ENCODE results near the gene METTL14.

The METTL14 gene

DNA sequence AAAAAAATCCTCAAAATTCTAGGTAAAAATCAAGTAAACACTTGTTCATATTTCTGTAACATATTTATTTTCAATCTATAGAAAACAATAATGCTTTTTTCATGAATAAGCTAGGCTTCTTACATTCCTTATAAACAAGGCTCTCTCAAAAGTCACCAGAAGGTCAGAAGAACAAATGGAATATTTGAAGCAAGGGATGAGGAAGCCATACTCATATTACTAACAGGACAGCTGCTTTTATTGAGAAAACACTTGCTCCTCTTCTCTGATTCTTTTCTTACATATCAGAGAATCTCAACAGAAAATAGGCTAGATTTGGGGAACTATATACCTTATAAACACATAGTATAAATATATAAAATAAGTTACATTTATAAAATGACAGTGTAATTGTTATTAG is 67.9 kb downstream of the METTL14 start:
- Histone ChIP-seq H3K27me3 (ENCODE audit: control insufficient read depth, insufficient read depth, low read length) (no peaks in the 10 kb centered on the region), H3K4me3 (ENCODE audit: low read depth, low read length) (no peak overlapping the region), H3K4me1 (ENCODE audit: control insufficient read depth, insufficient read depth, low read length) (no peaks in the 10 kb centered on the region), H3K36me3 (ENCODE audit: control insufficient read depth, insufficient read depth, low read length) (peaks cover 14% of the 10 kb centered on the region), H3K9ac (ENCODE audit: low read depth, low read length) (no peak overlapping the region), H3K9me3 (ENCODE audit: control insufficient read depth, insufficient read depth, low read length) (no peaks in the 10 kb centered on the region)

DNA sequence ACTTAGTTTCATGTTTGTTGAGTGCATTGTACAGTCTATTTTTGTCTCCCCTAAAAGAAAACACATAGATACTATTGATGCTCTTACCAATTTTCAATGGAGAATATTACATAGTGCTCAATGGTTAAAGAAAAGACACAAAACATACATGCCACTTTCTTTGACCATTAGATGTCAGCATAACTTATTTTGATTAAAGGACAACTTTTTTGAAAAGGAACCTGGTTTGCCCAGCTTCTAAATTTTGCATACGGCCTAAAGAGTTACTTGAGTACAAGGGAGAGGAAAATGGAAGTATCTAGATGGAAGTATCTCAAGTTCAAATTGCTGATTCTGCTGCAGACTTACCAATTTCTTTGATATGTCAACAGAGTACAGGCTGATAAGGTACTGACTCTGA is 68.5 kb downstream of the METTL14 start:
- Histone ChIP-seq H3K9me3 (ENCODE audit: control insufficient read depth, insufficient read depth, low read length) (no peaks in the 10 kb centered on the region), H3K36me3 (ENCODE audit: control insufficient read depth, insufficient read depth, low read length) (peaks cover 14% of the 10 kb centered on the region), H3K4me1 (ENCODE audit: control insufficient read depth, insufficient read depth, low read length) (no peaks in the 10 kb centered on the region), H3K9ac (ENCODE audit: low read depth, low read length) (no peak overlapping the region), H3K27me3 (ENCODE audit: control insufficient read depth, insufficient read depth, low read length) (no peaks in the 10 kb centered on the region), H3K4me3 (ENCODE audit: low read depth, low read length) (no peak overlapping the region)

DNA sequence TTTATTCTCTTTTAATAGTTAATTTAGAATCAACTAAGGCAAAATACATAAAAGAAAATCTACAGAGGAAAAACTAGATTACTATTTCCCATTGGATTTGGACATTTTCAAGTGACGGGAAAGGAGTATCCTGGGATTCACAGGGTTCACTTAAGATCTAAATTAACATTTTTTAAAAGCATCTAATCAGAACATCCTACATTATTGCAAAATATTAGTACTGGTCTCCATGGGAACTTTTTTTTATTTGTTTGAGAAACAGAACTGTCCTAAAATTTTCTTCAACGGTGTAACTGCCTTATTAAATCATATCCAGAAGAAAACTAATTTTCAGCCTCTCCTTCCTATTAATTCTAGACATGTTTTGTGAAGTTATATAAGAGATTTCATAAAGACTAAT is 69.7 kb downstream of the METTL14 start:
- H3K27me3 ChIP-seq (ENCODE audit: control insufficient read depth, insufficient read depth, low read length) = no peaks in the 10 kb centered on the region
- H3K4me1 ChIP-seq (ENCODE audit: control insufficient read depth, insufficient read depth, low read length) = no peaks in the 10 kb centered on the region
- H3K4me3 ChIP-seq (ENCODE audit: low read depth, low read length) = no peak overlapping the region
- H3K9ac ChIP-seq (ENCODE audit: low read depth, low read length) = no peak overlapping the region
- peaks cover 14% of the 10 kb centered on the region for H3K36me3 ChIP-seq (ENCODE audit: control insufficient read depth, insufficient read depth, low read length)
- no peaks in the 10 kb centered on the region for H3K9me3 ChIP-seq (ENCODE audit: control insufficient read depth, insufficient read depth, low read length)

DNA sequence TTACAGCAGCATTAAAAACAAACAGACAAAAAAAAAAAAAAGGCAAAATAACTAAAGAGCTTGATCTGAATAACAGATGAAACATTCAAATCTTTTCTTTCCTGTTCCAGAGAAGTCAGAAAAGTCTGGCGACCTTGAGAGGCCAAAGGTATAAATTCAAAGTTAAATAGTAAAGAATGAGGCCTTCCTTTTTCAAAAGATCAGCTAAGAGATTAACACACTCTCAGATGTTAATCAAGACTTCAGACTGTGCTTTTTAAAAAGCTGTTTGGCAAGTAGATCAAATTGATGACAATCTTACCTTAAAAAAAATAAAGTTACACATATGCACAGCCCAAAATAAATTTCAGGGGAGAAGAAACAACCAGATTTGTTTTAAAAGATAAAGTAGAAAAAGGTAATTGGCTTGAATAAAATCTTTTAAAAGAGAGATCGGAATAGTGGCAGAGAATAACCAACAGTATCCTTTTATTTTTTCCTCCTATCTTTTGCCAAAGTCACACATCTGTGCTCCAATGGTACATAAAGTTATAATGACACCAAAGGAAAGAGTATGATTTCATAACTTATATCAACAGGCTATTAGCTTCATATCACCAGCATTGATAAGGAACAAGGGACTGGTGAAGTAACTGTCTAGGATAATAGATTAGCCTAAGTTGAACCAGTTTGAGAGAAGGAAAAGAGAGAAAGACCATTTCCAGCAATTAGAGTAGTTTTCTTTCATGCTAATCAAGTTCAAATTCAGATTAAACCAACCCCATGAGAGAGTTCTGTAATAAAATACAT is 70.4 kb downstream of the METTL14 start:
- no peaks in the 10 kb centered on the region for H3K4me1 ChIP-seq (ENCODE audit: control insufficient read depth, insufficient read depth, low read length)
- peaks cover 7% of the 10 kb centered on the region for H3K36me3 ChIP-seq (ENCODE audit: control insufficient read depth, insufficient read depth, low read length)
- no peak overlapping the region for H3K9ac ChIP-seq (ENCODE audit: low read depth, low read length)
- no peaks in the 10 kb centered on the region for H3K27me3 ChIP-seq (ENCODE audit: control insufficient read depth, insufficient read depth, low read length)
- no peaks in the 10 kb centered on the region for H3K9me3 ChIP-seq (ENCODE audit: control insufficient read depth, insufficient read depth, low read length)
- no peak overlapping the region for H3K4me3 ChIP-seq (ENCODE audit: low read depth, low read length)

DNA sequence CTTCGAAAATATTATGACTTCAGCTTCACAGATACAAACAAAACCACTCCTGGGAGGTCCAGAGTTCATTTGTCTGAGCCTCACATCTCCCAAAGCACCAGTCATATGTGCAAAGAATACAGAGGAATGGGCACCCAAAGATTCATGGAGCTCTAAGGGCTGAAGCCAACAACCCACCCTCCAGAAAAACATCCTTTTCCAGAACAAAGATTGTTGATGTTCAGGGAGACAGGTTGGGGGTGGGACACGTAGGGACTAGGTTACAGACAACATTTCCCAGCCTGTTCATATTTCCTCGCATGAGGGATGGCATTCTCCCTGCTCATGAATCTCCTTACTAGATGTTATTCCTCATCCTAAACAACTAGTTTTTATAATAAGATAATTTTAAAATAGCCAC is 71.2 kb downstream of the METTL14 start:
- H3K9ac ChIP-seq (ENCODE audit: low read depth, low read length) = no peak overlapping the region
- H3K36me3 ChIP-seq (ENCODE audit: control insufficient read depth, insufficient read depth, low read length) = peaks cover 5% of the 10 kb centered on the region
- no peak overlapping the region for H3K4me3 ChIP-seq (ENCODE audit: low read depth, low read length)
- no peaks in the 10 kb centered on the region for H3K9me3 ChIP-seq (ENCODE audit: control insufficient read depth, insufficient read depth, low read length)
- H3K27me3 ChIP-seq (ENCODE audit: control insufficient read depth, insufficient read depth, low read length) = no peaks in the 10 kb centered on the region
- no peaks in the 10 kb centered on the region for H3K4me1 ChIP-seq (ENCODE audit: control insufficient read depth, insufficient read depth, low read length)

DNA sequence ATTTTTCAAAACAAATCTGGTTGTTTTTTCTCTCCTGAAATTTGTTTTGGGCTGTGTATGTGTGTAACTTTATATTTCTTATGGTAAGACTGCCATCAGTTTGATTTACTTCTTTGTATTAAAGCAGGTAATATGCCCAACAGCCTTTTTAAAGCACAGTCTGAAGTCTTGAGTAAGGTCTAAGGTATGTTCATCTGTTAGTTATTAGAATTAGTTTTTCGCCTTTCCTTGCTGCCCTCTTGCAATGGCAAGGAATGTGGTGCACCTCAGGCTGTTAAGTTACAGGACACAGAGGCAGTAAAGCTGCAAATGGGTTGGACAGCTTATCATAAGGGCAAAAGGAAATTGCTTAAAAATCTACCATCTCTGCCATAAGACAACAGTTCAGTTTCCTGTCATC is 71.8 kb downstream of the METTL14 start:
- no peaks in the 10 kb centered on the region for H3K27me3 ChIP-seq (ENCODE audit: control insufficient read depth, insufficient read depth, low read length)
- H3K9me3 ChIP-seq (ENCODE audit: control insufficient read depth, insufficient read depth, low read length) = no peaks in the 10 kb centered on the region
- no peak overlapping the region for H3K4me3 ChIP-seq (ENCODE audit: low read depth, low read length)
- no peaks in the 10 kb centered on the region for H3K36me3 ChIP-seq (ENCODE audit: control insufficient read depth, insufficient read depth, low read length)
- no peaks in the 10 kb centered on the region for H3K4me1 ChIP-seq (ENCODE audit: control insufficient read depth, insufficient read depth, low read length)
- H3K9ac ChIP-seq (ENCODE audit: low read depth, low read length) = no peak overlapping the region

DNA sequence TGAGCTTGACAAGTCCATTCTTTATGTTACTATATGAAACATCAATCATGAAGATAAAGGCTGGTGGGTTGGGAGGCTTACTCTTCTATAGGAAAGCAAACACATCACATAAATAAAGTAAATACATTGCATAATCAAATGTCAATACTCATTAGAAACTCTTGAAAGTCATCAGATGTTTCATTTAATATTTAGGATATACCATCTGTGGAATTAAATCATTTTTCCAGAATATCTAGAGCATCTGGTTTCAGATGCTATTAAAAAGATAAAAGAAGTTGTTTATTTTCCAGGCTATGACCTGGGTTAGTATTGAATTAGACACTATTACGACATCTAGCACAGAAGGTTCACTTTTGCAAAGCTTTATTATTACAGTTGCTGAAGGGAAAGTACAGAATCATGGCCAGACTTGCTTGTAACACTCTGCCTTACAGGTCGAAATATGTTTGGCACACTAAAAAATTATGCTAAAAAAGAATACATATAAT is 72.6 kb downstream of the METTL14 start:
- Histone ChIP-seq H3K9me3 (ENCODE audit: control insufficient read depth, insufficient read depth, low read length) (no peaks in the 10 kb centered on the region), H3K4me3 (ENCODE audit: low read depth, low read length) (no peak overlapping the region), H3K36me3 (ENCODE audit: control insufficient read depth, insufficient read depth, low read length) (no peaks in the 10 kb centered on the region), H3K9ac (ENCODE audit: low read depth, low read length) (no peak overlapping the region), H3K27me3 (ENCODE audit: control insufficient read depth, insufficient read depth, low read length) (no peaks in the 10 kb centered on the region), H3K4me1 (ENCODE audit: control insufficient read depth, insufficient read depth, low read length) (no peaks in the 10 kb centered on the region)

DNA sequence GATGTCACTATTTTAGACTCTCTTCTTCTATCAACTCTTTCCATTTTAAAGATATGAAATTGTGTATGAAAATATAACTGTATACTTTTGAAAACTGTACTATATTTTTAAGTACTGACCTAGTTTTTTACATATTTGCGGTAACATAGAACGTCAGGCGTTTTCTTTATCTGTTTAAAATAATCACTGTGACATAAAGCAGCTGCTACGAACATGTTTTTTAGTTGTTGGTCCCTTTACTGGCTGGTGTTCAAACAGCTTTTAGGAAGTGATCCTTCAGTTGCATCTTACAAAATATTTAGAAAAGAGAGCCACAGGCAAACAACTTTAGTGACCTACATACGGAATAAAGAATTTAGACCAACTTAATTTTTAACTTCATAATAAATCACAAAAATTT is 73.1 kb downstream of the METTL14 start:
- Histone ChIP-seq H3K36me3 (ENCODE audit: control insufficient read depth, insufficient read depth, low read length) (no peaks in the 10 kb centered on the region), H3K9me3 (ENCODE audit: control insufficient read depth, insufficient read depth, low read length) (no peaks in the 10 kb centered on the region), H3K4me1 (ENCODE audit: control insufficient read depth, insufficient read depth, low read length) (no peaks in the 10 kb centered on the region), H3K27me3 (ENCODE audit: control insufficient read depth, insufficient read depth, low read length) (no peaks in the 10 kb centered on the region), H3K9ac (ENCODE audit: low read depth, low read length) (no peak overlapping the region), H3K4me3 (ENCODE audit: low read depth, low read length) (no peak overlapping the region)

DNA sequence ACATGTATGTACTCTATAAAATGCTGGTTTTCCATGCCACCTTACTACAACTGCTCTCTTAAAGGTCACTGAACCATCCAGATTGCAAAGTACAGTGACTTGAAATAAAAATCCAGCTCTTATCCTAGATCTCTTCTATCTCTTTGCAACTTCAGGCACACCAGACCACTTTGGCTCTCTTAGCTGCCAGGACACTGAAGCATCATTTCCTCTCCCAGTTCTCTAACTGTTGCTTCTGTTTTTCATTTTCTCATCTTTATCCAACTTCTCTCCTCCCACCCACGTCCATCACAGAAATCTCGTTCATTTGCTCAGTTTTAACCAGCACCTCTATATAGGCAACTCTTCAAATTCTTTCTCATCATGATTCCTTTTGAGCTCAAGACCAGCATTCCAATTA is 74.3 kb downstream of the METTL14 start:
- Histone ChIP-seq H3K9me3 (ENCODE audit: control insufficient read depth, insufficient read depth, low read length) (no peaks in the 10 kb centered on the region), H3K27me3 (ENCODE audit: control insufficient read depth, insufficient read depth, low read length) (no peaks in the 10 kb centered on the region), H3K9ac (ENCODE audit: low read depth, low read length) (no peak overlapping the region), H3K36me3 (ENCODE audit: control insufficient read depth, insufficient read depth, low read length) (peaks cover 3% of the 10 kb centered on the region), H3K4me1 (ENCODE audit: control insufficient read depth, insufficient read depth, low read length) (no peaks in the 10 kb centered on the region), H3K4me3 (ENCODE audit: low read depth, low read length) (no peak overlapping the region)

DNA sequence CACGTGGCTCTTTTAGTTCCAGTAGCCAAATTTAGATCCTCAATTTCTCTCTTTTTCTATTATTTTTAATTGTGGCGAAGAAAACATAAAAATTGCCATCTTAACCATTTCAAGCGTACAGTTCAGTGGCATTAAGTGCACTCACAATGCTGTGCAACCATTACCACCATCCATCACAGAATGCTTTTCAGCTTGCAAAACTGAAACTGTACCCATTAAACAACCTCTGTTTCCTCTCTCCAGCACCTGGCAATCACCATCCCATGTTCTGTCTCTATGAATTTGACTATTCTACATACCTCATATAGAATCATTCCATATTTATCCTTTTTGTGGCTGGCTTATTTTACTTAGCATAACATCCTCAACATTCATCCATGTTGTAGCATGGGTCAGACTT is 74.9 kb downstream of the METTL14 start:
- Histone ChIP-seq H3K4me3 (ENCODE audit: low read depth, low read length) (no peak overlapping the region), H3K9me3 (ENCODE audit: control insufficient read depth, insufficient read depth, low read length) (no peaks in the 10 kb centered on the region), H3K36me3 (ENCODE audit: control insufficient read depth, insufficient read depth, low read length) (peaks cover 4% of the 10 kb centered on the region), H3K27me3 (ENCODE audit: control insufficient read depth, insufficient read depth, low read length) (no peaks in the 10 kb centered on the region), H3K4me1 (ENCODE audit: control insufficient read depth, insufficient read depth, low read length) (no peaks in the 10 kb centered on the region), H3K9ac (ENCODE audit: low read depth, low read length) (no peak overlapping the region)

DNA sequence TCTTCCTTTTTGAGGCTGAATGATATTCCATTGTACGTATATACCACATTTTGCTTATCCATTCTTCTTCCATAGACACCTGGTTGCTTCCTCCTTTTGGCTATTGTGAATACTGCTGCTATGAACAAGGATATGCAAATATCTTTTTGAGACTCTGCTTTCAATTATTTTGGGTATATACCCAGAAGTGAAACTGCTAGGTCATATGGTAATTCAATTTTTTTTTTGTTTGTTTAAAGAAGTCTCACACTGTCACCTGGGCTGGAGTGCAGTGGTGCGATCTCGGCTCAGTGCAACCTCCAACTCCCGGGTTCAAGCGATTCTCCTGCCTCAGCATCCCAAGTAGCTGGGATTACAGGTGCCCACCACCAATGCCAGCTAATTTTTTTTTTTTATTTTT is 75.3 kb downstream of the METTL14 start:
- H3K4me1 ChIP-seq (ENCODE audit: control insufficient read depth, insufficient read depth, low read length) = no peaks in the 10 kb centered on the region
- H3K9ac ChIP-seq (ENCODE audit: low read depth, low read length) = no peak overlapping the region
- peaks cover 4% of the 10 kb centered on the region for H3K36me3 ChIP-seq (ENCODE audit: control insufficient read depth, insufficient read depth, low read length)
- no peaks in the 10 kb centered on the region for H3K9me3 ChIP-seq (ENCODE audit: control insufficient read depth, insufficient read depth, low read length)
- no peaks in the 10 kb centered on the region for H3K27me3 ChIP-seq (ENCODE audit: control insufficient read depth, insufficient read depth, low read length)
- no peak overlapping the region for H3K4me3 ChIP-seq (ENCODE audit: low read depth, low read length)

DNA sequence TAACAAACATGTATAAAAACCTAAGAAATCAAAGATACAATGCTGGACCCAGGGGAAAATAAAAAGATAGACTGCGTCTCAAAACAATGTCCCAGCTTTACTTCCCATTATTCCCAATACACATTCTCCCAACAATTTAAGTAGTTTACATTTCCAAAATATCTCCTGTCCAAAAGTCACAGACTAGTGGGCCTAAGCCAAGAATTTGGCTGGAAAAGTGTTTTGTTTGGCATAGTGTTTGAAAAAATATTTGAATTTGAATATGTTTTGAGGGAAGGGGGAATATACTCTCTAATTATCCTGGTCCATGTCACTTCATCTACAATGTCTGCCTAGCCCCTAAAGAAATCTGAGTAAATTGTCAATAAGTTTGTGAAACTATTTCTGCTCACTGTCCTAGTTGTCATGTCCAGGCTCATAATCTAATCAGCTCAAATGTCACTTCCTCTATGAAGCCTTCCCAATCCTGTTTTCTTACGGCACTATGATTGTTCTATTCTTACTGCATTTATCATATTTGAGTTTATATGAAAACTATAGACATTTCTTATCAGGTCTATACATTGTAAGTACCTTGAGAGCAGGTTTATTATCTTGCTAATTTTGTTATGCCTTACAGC is 76.3 kb downstream of the METTL14 start:
- Histone ChIP-seq H3K9me3 (ENCODE audit: control insufficient read depth, insufficient read depth, low read length) (no peaks in the 10 kb centered on the region), H3K9ac (ENCODE audit: low read depth, low read length) (no peak overlapping the region), H3K4me3 (ENCODE audit: low read depth, low read length) (no peak overlapping the region), H3K36me3 (ENCODE audit: control insufficient read depth, insufficient read depth, low read length) (peaks cover 9% of the 10 kb centered on the region), H3K4me1 (ENCODE audit: control insufficient read depth, insufficient read depth, low read length) (no peaks in the 10 kb centered on the region), H3K27me3 (ENCODE audit: control insufficient read depth, insufficient read depth, low read length) (no peaks in the 10 kb centered on the region)
